ENCODE results near the gene CD247. TPM values are rescaled to one million over a fixed set of nuclear protein-coding genes. Genes with fewer than 3 reads are reported as not detected.
A peak's percentile ranks its signal among the peaks of the same experiment; 100 is the strongest.

CD247 gene
- total RNA-seq, 4 donors from 2014 or later = 0.26 to 2.0 (median 0.52) TPM; not detected in 1

- no peaks in the 10 kb centered on the region for H3K9me3 ChIP-seq
- peaks cover 9 to 38% (median 24%) of the 10 kb centered on the region in 4 donors for H3K36me3 ChIP-seq
- no peaks in the 10 kb centered on the region for H3K27me3 ChIP-seq
- 67% methylated on average over 1 of the region's 1 CpG for WGBS
- H3K4me1 ChIP-seq = peaks cover 0 to 10% (median 3%) of the 10 kb centered on the region in 4 donors
- TF ChIP-seq, protein P1, sequence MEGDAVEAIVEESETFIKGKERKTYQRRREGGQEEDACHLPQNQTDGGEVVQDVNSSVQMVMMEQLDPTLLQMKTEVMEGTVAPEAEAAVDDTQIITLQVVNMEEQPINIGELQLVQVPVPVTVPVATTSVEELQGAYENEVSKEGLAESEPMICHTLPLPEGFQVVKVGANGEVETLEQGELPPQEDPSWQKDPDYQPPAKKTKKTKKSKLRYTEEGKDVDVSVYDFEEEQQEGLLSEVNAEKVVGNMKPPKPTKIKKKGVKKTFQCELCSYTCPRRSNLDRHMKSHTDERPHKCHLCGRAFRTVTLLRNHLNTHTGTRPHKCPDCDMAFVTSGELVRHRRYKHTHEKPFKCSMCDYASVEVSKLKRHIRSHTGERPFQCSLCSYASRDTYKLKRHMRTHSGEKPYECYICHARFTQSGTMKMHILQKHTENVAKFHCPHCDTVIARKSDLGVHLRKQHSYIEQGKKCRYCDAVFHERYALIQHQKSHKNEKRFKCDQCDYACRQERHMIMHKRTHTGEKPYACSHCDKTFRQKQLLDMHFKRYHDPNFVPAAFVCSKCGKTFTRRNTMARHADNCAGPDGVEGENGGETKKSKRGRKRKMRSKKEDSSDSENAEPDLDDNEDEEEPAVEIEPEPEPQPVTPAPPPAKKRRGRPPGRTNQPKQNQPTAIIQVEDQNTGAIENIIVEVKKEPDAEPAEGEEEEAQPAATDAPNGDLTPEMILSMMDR (IDR thresholded peaks at IDR 0.05) = no peak
- TF ChIP-seq EP300 (IDR thresholded peaks at IDR 0.05) = no peak
- no peak for TF ChIP-seq POLR2A (IDR thresholded peaks at IDR 0.05; ENCODE audit: low read depth)
- no peak for TF ChIP-seq POLR2AphosphoS5 (IDR thresholded peaks at IDR 0.05)
- intact Hi-C loops (cut with DNase I) = no loop called here
- DNase-seq (ENCODE audit: extremely low spot score) = no peak
- H3K27ac ChIP-seq (replicated peaks in 1 of 4) = no peak overlapping the region
- no peak overlapping the region for H3K4me3 ChIP-seq
These were observed 110.0 kb downstream of the CD247 start for GRCh38 chr1:167408355-167408754.

- Histone ChIP-seq H3K9me3 (no peaks in the 10 kb centered on the region), H3K27ac (replicated peaks in 1 of 4) (no peak overlapping the region), H3K36me3 (peaks cover 0 to 40% (median 18%) of the 10 kb centered on the region in 4 donors), H3K27me3 (no peaks in the 10 kb centered on the region), H3K4me3 (no peak overlapping the region), H3K4me1 (peaks cover 0 to 10% (median 3%) of the 10 kb centered on the region in 4 donors)
- intact Hi-C loops (cut with DNase I) = loop anchor here (5.0 kb wide), 1 partner anchor 127 kb away; no protein-coding TSS in a partner anchor
- TF ChIP-seq, protein P1 (IDR thresholded peaks at IDR 0.05) = no peak
- TF ChIP-seq EP300 (IDR thresholded peaks at IDR 0.05) (no peak), POLR2AphosphoS5 (IDR thresholded peaks at IDR 0.05) (no peak), POLR2A (IDR thresholded peaks at IDR 0.05; ENCODE audit: low read depth) (no peak)
- 75% methylated on average over 3 of the region's 3 CpGs for WGBS
- DNase-seq (ENCODE audit: extremely low spot score) = no peak
These were observed 113.4 kb downstream of the CD247 start for GRCh38 chr1:167404908-167405307.

GRCh38 chr1:167404161-167404888 is 114.0 kb downstream of the CD247 start:
- no peak for TF ChIP-seq POLR2AphosphoS5 (IDR thresholded peaks at IDR 0.05)
- TF ChIP-seq POLR2A (IDR thresholded peaks at IDR 0.05; ENCODE audit: low read depth) = no peak
- no peak for TF ChIP-seq EP300 (IDR thresholded peaks at IDR 0.05)
- TF ChIP-seq, protein P1 (IDR thresholded peaks at IDR 0.05) = no peak
- Histone ChIP-seq H3K4me3 (no peak overlapping the region), H3K27ac (replicated peaks in 1 of 4) (no peak overlapping the region), H3K36me3 (peaks cover 4 to 45% (median 23%) of the 10 kb centered on the region in 4 donors), H3K9me3 (no peaks in the 10 kb centered on the region), H3K27me3 (no peaks in the 10 kb centered on the region), H3K4me1 (peaks cover 0 to 10% (median 3%) of the 10 kb centered on the region in 4 donors)
- DNase-seq (ENCODE audit: extremely low spot score) = no peak
- WGBS = 79% methylated on average over 4 of the region's 4 CpGs
- intact Hi-C loops (cut with DNase I) = loop anchor here (5.0 kb wide), 1 partner anchor 128 kb away; no protein-coding TSS in a partner anchor

- WGBS = 70% methylated on average over 8 of the region's 8 CpGs
- DNase-seq (ENCODE audit: extremely low spot score) = no peak
- Histone ChIP-seq H3K4me3 (no peak overlapping the region), H3K4me1 (peaks cover 0 to 10% (median 3%) of the 10 kb centered on the region in 4 donors), H3K36me3 (peaks cover 21 to 66% (median 42%) of the 10 kb centered on the region in 4 donors), H3K27me3 (no peaks in the 10 kb centered on the region), H3K9me3 (no peaks in the 10 kb centered on the region), H3K27ac (replicated peaks in 1 of 4) (no peak overlapping the region)
- intact Hi-C loops (cut with DNase I) = loop anchor here (5.0 kb wide), 1 partner anchor 131 kb away; no protein-coding TSS in a partner anchor
- no peak for TF ChIP-seq EP300 (IDR thresholded peaks at IDR 0.05)
- TF ChIP-seq, protein P1 (IDR thresholded peaks at IDR 0.05) = peak; percentile 37 to 43 (median 39)
These were observed 117.0 kb downstream of the CD247 start for GRCh38 chr1:167401260-167401873.
